Germinal center (tissue), 1 donor: Measurements from ENCODE around the gene PLET1.

Source experiments
- DNase-seq: peaks from one replicate; pipeline ENCODE4 v3.0.0; 2012; ENCODE audit warnings: mixed read lengths, low spot score

Gene PLET1

DNA sequence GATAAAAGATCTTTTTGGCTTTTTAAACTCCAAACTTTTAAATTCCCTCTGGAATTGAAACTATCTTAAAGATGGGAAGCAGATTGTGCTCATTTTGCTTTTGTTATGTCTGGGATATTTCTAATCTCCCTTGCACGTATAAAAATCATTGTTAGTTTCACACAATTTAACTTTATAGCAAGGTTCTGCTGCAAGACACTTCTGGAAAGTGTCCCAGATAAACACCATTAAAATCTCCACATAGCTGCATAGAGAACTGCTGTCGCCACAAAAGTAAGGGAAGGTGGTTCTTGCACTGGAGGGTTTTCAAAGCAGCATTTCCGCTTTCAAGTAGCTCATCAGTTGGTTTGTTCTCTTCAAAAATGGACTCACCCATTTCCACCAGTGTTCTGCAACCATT is 22.6 kb downstream of the PLET1 start:
- DNase-seq: no peak

- no peak for DNase-seq
Measured at GRCh38 chr11:112237451-112237850, 23.2 kb downstream of the PLET1 start.

- DNase-seq: peak; percentile 37
Measured at GRCh38 chr11:112235750-112236390, 24.8 kb downstream of the PLET1 start.

GRCh38 chr11:112231952-112232351 is 28.7 kb downstream of the PLET1 start:
- no peak for DNase-seq

GRCh38 chr11:112229746-112230433 is 30.8 kb downstream of the PLET1 start:
- DNase-seq: no peak

DNA sequence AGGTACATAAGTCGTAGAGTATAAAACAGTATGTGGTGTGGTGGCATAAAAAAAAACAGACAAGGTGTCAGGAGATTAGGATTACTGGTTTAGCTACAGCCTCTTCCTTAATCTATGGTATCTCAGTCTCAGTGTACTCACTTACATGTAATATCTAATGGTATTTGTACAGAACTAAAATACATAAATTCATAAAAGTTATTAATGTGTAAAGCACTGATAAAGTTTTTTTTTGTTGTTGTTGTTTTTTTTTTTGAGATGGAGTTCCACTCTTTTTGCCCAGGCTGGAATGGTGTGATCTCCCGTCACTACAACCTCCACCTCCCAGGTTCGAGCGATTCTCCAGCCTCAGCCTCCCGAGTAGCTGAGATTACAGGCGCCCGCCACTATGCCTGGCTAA is 31.5 kb downstream of the PLET1 start:
- DNase-seq: no peak

GRCh38 chr11:112228706-112229105 is 32.0 kb downstream of the PLET1 start:
- no peak for DNase-seq

- no peak for DNase-seq
Measured at GRCh38 chr11:112227471-112227870, 33.2 kb downstream of the PLET1 start.

GRCh38 chr11:112226831-112227401 is 33.7 kb downstream of the PLET1 start:
- peak; percentile 5 for DNase-seq

GRCh38 chr11:112226062-112226830 is 34.4 kb downstream of the PLET1 start, which contains the start of gene PTS:
PTS (plus strand) TSS chr11:112226428; CDS start chr11:112226444, 16 bp downstream.
- peak; percentile 95 for DNase-seq

DNA sequence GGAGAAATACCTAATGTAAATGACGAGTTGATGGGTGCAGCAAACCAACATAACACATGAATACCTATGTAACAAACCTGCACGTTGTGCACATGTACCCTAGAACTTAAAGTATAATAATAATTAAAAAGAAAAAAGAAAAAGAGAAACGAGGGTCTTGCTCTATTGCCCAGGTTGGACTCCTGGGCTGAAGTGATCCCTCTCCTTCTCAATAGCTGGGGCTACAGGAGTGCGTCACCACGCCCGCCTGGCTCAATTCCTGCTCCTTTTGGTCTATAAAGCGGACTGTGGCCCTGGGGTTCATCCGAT is 35.0 kb downstream of the PLET1 start:
- DNase-seq: no peak

DNA sequence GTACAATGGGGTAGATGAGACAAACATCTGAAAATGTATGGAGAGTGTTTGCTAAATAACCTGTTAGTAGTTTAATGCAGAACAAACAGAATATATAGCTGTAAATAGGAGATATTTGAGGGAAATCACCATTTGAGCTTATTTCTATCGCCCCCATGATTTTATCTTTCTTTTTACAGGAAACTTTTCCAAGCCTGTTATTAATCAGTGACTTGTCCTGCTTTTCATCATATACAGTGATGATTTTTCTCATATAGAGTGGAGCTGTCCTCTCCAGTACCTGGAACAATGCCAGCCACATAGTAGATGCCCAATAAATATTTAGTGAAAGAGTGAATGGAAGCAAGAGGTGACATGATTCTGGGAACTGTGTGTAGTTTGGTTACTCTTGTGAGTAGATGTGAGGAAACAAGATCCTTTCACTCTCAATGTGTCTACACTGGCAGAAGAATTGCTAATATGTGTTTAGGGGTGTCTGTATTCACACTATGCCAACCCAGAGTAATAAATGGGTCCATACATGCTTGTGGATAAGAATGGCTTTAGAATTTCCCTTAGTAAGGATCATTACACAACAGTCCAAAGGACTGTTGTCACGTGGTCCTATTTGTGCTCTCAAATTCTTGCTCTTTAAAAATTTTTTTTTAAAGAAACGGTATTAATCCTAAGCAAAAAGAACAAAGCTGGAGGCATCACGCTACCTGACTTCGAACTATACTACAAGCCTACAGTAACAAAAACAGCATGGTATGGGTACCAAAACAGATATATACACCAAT is 36.7 kb downstream of the PLET1 start:
- no peak for DNase-seq

- no peak for DNase-seq
Measured at GRCh38 chr11:112223121-112223520, 37.5 kb downstream of the PLET1 start.

- DNase-seq: no peak
Measured at GRCh38 chr11:112222303-112222702, 38.4 kb downstream of the PLET1 start.

DNA sequence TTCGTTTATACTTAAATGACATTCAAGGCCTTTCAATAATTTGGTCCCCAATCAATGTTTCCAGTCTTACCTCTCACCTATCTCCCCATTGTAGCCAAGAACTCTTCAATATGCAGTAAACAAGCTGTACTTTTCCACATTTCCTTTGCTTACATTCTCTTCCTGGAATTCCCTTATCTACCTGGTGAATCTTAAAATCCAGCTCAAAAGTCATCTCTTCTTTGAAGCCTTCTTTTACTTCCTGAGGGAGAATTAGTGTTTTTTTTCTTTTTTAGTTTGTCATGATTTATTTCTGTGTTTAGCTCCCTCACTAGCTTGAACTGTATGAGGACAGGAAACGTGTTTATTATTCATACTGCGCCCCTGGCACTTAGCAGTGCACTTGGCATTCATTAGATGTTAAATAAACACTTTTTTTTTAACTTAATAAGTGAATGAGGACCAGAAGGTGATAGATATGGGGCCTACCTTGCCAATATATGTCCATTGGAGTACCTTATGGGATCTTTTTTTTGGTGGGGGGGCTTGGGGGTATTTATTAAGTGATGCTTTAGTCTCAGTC is 39.3 kb downstream of the PLET1 start:
- no peak for DNase-seq

DNA sequence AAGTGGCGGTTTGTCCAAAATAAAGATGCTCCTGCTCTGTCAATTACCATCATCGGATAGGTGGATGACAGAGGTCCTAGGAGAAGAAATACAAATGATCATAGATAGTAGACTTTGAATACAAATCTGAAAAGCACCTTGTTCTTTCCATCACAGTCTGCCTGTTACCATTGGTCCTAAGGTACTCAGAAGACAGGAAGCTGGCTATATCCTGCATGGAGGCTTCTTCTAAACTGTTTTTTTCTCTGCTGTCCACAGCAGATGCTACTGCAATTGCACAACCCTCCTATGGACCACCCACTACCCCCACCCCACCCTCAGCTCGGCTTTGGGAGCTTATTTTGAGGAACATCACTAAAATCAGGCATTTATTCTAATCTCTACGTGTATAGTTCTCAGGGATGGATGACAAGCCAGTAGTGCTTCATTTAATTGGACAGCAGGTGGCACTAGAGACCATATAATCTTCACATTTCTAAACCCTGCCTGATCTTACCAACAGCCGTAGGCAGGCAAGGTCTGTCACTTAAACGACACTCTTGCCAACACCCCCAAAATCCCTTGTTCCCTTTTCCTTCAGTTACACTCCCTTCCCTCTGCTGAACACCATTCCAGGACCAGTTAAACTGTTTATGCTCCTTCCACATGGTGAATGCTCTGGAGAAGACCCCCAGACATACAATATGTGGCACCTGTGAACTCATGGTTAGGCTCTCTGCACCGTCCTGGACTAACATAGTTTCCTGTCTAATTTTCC is 41.0 kb downstream of the PLET1 start:
- peak; percentile 61 for DNase-seq

GRCh38 chr11:112216561-112217105 is 44.0 kb downstream of the PLET1 start:
- DNase-seq: no peak

DNA sequence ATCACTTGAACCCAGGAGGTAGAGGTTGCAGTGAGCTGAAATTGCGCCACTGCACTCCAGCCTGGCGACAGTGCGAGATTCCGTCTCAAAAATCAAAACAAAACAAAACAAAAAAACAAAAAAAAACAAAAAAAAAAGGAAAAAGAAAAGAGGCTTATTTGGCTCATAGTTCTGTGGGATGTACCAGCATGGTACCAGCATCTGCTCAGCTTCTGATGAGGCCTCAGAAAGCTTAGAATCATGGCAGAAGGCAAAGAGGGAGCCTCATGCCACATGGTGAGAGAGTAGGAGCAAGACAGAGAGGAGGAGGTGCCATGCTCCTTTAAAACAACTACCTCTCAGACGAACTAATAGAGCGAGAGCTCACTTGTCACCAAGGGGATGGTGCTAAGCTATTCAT is 45.0 kb downstream of the PLET1 start:
- DNase-seq: no peak

GRCh38 chr11:112213753-112214152 is 46.9 kb downstream of the PLET1 start:
- DNase-seq: no peak

GRCh38 chr11:112212710-112213109 is 48.0 kb downstream of the PLET1 start:
- DNase-seq: no peak

DNA sequence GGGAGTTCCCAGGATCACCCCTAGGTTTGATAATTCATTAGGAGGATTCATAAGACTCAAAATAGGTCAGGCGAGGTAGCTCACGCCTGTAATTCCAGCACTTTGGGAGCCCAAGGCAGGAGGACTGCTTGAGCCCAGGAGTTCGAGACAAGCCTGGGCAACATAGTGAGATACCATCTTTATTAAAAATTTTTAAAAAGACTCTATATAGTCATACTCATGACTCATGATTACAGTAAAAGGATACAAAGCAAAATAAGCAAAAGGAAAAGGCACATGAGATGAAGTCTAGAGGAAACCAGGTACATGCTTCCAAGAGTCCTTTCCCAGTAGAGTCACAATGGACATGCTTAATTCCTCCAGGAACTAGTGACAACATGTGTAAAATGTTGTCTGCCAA is 48.4 kb downstream of the PLET1 start:
- DNase-seq: no peak
